ENCODE measurements around the gene SMTN.

DNA sequence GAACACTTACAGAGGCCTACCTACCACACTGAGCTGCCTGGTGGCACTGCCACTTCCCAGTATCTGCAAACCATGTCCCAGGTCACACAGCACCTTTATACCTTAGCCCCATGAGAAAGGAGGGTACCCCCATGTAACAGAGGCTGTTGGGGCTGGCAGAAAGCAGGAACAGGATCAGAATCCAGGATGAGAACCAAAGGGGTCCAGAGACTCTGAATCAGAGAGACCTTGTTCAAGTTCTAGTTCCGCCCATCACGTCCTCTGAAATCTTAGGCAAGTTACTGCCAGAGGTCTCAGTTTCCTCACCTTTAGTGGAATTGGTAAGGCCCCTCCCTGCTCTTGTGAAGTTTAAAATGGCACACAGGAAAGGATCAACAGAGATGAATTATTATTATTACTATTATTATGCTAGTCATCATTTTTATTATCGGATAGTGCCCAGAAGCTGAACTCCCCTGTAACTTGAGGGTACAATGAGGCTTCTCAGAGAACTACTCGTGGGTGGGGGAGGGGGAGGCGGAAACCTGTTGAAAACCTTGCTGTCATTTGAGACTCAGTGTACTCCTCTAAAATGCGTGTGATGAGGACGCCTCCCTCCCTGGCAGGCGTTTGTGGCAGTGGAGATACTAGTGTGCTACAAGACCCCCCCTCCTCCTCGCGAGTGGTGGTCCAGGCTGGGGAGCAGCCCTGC lies 17.0 kb downstream of the SMTN start:
- TF ChIP-seq, protein P1, sequence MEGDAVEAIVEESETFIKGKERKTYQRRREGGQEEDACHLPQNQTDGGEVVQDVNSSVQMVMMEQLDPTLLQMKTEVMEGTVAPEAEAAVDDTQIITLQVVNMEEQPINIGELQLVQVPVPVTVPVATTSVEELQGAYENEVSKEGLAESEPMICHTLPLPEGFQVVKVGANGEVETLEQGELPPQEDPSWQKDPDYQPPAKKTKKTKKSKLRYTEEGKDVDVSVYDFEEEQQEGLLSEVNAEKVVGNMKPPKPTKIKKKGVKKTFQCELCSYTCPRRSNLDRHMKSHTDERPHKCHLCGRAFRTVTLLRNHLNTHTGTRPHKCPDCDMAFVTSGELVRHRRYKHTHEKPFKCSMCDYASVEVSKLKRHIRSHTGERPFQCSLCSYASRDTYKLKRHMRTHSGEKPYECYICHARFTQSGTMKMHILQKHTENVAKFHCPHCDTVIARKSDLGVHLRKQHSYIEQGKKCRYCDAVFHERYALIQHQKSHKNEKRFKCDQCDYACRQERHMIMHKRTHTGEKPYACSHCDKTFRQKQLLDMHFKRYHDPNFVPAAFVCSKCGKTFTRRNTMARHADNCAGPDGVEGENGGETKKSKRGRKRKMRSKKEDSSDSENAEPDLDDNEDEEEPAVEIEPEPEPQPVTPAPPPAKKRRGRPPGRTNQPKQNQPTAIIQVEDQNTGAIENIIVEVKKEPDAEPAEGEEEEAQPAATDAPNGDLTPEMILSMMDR (IDR thresholded peaks at IDR 0.05) = no peak
- no peak for TF ChIP-seq POLR2A (IDR thresholded peaks at IDR 0.05)
